ENCODE measurements around the gene AATK.
"Not testable (repeated sequence)": the region's sequence is repeated elsewhere in the genome, so short reads cannot be mapped to it uniquely, and the experiment has no call there.

The AATK gene

DNA sequence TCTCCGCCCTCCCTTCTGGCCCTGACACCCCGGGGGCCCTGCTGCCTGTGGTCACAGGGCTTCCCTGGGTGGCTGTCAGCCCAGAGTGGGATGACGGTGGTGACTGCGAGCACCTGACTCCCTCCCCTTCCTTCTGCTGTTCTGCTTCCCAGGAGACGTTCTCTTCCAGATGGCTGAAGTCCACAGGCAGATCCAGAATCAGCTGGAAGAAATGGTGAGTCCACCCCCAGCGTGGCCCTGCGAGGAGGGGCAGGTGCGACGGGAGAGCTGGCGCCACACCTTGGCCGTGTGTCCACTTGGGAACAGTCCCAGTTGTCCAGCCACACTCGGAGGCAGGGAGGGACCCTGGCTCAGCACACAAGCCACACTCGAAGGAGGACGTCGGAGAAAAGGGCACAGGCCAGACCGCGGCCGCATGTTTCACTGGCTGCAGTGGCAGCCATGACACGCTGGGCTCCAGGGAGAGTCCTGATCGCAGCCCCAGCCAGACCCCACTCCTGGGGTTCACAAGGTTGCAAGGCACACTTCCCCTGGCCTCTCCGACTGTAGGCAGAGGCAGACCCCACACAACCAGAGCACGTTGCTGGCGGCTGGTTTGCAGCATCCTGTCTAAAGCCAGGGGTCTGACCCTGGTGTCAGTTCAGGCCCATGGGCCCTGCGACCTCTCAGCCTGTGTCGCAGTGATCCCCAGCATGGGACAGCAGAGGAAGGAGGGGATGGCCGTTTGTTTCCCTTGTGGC is 81.2 kb downstream of the AATK start:
- DNase-seq: no peak

DNA sequence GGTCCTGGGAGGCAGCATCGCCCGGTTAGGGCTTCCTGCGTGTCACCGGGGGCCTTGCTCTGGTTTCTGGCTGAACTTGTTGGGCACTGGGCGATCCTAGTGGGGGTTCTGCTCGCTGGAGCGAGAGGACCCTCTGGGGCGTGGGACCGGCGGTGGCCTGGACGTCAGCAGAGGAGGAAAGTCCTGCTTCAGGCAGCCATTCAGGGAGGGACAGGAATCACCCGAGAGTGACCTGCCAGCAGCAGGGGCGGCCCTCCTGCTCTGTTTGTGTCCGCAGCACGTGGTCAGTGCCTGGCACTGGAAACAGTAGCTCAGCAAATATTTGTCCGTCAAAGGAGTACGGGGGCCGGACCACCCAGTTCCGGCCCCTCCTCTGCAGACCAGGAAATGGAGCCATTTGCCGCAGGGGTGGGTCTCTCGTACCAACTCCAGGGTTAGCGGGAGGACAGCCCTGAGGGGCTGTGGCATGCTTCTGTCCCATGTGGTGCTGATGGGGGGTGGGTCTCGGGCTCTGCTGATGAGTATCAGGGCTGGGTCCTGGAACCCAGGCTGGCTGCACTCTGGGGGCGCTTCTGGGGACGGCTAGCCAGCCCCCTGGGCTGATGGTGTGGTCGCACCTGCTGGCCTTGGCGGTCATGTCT is 82.8 kb downstream of the AATK start:
- DNase-seq: no peak

DNA sequence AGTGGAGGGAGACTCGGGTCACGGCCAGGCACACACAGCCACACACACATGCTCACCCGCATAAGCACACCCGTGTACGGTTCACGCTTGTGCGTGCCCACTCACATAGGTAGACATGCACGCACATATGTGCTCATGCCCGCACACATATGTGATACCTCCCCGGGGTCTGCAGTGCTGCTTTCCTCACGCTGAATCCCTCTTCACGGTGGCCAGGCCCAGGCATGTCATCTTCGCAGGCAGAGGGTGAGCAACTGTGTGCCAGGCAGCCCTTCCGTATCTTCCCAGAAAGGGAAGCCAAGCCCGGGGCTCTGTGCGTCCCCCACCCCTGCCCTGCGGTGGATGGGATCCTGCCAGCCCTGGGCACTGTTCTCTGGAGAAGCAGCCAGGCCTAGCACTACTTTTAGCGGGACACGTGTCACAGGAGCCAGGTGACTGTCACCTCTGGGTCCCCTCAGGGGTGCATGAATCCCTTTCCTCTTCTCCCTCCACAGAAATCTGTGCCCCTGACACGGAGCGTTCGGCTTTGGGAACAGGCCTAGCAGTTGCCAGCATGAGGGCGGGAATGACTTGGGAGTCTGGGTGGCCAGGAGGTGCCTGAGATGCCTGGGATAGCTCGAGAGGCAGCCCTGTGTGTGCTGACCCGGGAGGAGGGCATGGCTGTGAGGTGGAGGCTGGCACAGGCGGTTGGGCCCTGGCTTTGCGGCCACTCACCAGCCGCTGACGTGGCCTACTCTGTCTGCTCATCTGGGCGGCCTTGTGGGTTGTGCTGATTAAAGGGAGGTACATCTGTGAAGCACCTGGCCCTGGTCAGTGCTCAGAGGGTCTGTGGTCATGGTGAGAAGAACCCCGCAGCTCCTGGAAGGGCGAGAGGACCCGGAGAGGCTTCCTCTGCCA is 83.6 kb downstream of the AATK start:
- DNase-seq: no peak

GRCh38 chr17:81081222-81082176 is 84.5 kb downstream of the AATK start:
- no peak for DNase-seq

- no peak for DNase-seq
Observed at GRCh38 chr17:81080019-81080418, 86.0 kb downstream of the AATK start.

- DNase-seq: not testable (repeated sequence)
Observed at GRCh38 chr17:81078026-81078913, 87.8 kb downstream of the AATK start.

DNA sequence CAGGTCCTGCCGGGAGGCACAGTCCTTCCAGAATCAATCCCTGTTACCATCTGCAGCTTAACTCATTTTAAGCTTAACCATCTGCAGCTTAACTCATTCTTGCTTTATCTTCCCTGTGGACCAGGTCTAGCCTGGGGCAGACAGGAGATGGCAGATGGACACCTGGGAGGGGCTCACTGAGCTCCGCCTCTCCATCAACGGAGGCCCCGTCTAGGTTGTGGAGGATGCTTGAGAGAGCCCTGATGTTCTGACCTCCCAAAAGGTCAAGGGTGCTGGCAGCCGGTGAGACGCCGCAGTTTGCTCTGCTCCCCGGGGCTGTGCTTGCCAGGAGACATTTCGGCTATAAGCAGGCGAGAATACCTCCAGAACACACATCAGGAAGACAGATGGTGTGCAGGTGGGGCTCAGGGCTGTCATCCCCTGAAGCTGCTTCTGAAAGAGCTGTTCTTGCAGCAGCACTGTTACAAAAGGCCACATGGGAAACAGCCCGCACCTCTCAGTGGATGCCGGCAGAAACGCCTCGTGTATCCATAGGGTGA is 89.8 kb downstream of the AATK start:
- DNase-seq: no peak

GRCh38 chr17:81075307-81075706 is 90.7 kb downstream of the AATK start:
- no peak for DNase-seq

DNA sequence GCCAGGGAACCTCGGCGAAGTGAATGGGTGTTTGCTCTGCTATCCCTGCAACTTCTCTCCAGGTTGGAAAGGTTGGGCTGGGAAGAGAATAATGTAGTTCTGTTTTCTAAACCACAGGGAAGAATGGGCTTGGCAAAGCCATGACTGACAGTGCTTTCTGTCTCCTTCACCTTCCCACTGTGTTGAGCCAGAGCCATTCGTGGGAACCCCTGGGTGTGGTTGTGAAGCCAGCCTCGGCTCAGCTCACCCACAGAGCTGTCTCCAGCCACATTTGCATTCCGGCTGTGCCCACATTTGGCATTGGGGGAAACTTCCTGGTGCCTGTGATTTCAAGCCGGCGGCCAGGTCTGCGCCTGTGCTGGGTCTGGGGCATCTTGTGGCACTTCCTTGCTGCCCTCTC is 91.1 kb downstream of the AATK start:
- DNase-seq: no peak

- no peak for DNase-seq
Observed at GRCh38 chr17:81073967-81074839, 91.8 kb downstream of the AATK start.

DNA sequence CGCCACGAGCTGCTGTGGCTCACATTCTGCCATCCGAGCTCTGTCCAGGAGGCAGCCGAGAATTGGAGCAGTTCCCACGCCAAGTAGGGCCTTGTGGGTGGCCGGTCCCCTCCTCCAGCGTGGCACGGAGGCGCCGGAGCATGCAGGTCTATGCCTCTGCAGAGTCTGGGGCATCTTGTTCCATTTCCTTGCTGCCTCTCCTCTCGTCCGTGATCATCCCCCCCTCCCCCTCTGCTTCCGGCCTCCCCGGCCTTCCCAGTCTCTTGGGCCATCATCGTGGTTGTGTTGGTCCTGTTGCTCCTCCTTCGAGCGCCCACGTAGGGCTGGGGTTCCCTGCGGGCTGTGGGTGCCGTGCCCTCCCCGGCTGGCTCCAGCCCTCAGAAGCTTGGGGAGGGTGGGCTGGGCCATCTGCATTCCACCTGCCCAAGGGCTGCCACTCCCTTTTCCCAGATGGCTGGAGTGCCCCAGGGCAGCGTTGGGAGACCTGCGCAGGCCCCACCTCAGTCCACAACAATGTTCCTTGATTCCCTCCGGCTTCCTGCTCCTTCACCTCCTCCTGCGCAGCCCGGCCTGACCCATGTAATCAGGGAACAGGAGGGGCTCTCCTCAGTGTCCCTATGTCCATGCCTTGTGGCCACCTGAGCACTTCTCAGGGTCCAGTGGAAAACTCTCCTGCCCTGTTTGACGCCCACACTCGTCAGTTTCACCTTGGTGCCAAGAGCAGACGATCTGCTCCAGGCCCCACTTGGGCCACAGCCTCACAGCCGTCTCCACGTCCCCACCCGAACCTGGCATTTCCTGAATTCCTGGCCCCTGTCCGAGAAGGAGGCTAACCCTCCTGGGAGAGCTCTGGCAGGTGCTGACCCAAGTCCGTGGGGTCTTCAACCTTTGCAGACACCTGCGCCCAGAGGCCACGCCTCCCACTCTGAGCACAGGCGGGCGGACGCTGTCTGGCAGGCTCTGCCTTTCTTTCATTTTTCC is 94.0 kb downstream of the AATK start:
- no peak for DNase-seq

- DNase-seq: no peak
Observed at GRCh38 chr17:81070541-81071246, 95.3 kb downstream of the AATK start.

GRCh38 chr17:81069135-81069645 is 96.8 kb downstream of the AATK start:
- DNase-seq: no peak

DNA sequence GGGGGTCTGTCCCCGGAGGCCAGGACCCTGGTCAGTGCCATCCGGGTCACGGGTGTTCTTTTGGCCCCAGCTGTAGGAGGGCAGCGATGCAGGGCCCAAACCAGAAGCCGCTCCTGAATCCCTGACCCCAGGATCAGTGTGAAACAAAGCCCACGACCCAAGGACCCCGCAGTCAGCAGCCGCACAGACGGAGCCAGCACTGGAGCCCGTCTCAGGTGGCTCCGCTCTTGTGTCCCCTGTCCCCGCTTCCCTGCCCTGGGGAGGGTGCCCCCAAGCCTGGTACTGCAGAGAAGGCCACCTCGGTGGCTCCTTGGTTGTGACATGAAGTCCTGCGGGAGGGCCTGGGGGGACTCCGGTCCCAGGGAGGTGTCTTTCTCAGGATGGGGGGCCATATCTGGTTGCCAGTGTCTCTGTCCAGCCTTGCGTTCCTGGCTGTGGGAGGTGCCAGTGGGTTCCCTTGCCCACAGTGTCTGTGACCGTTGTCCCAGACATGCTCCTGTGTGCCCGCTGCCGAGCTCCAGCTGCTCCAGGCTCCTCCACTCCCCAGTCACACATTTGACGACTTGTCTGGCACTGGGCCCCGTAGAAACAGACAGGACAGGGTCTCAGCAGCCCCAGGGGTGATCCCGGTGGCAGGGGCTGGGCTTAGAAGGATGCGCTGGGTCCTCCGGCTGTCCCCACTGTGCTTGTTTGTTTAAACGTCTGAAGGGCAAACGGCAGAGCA is 97.4 kb downstream of the AATK start:
- no peak for DNase-seq

DNA sequence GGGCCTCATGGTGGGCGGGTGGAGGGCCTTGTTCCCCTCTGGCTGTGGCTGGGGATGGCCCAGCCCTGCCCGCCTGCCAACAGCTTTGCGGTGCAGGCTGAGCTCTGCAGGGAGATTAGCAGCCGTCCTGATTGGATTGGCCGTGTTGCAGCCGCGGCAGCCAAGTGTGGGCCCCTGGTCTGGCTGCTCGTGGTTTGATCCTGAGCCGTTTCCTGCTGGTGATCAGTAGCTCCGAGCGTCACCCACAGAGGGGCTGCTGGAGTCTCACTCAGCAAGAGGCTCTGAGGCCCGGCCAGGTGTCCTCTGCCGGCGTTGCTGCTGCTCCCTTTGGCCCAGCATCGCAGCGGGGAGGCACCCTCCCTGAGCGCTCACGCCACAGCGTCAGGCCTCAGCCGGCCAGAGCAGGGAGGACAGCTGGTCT is 98.6 kb downstream of the AATK start:
- no peak for DNase-seq

All from hematopoietic multipotent progenitor cell treated with erythropoietin and hydrocortisone succinate and interleukin-3 and kit ligand, for 8 days (in vitro differentiated cells).